ENCODE measurements around the gene PNKD.

Gene PNKD

GRCh38 chr2:218374795-218375194 is 104.5 kb downstream of the PNKD start:
- H3K4me3 ChIP-seq (ENCODE audit: low read depth, low read length): no peak overlapping the region
- no peak for TF ChIP-seq MAX (IDR thresholded peaks at IDR 0.05; ENCODE audit: low read depth, low read length)
- TF ChIP-seq CTCF (IDR thresholded peaks at IDR 0.05; ENCODE audit: low read depth, low read length): no peak
- no peak for TF ChIP-seq MYC (IDR thresholded peaks at IDR 0.05; ENCODE audit: low read depth, low read length)
- TF ChIP-seq POLR2A (IDR thresholded peaks at IDR 0.05; ENCODE audit: extremely low read depth, insufficient read length): no peak
- DNase-seq (ENCODE audit: low read depth): no peak

GRCh38 chr2:218375212-218375611 is 104.9 kb downstream of the PNKD start:
- TF ChIP-seq MYC (IDR thresholded peaks at IDR 0.05; ENCODE audit: low read depth, low read length): no peak
- TF ChIP-seq POLR2A (IDR thresholded peaks at IDR 0.05; ENCODE audit: extremely low read depth, insufficient read length): no peak
- TF ChIP-seq MAX (IDR thresholded peaks at IDR 0.05; ENCODE audit: low read depth, low read length): no peak
- no peak for TF ChIP-seq CTCF (IDR thresholded peaks at IDR 0.05; ENCODE audit: low read depth, low read length)
- H3K4me3 ChIP-seq (ENCODE audit: low read depth, low read length): no peak overlapping the region
- no peak for DNase-seq (ENCODE audit: low read depth)

GRCh38 chr2:218378053-218378452 is 107.7 kb downstream of the PNKD start:
- TF ChIP-seq POLR2A (IDR thresholded peaks at IDR 0.05; ENCODE audit: extremely low read depth, insufficient read length) (no peak), MYC (IDR thresholded peaks at IDR 0.05; ENCODE audit: low read depth, low read length) (no peak), MAX (IDR thresholded peaks at IDR 0.05; ENCODE audit: low read depth, low read length) (no peak), CTCF (IDR thresholded peaks at IDR 0.05; ENCODE audit: low read depth, low read length) (no peak)
- peak; percentile 42 for DNase-seq (ENCODE audit: low read depth)
- H3K4me3 ChIP-seq (ENCODE audit: low read depth, low read length): no peak overlapping the region

DNA sequence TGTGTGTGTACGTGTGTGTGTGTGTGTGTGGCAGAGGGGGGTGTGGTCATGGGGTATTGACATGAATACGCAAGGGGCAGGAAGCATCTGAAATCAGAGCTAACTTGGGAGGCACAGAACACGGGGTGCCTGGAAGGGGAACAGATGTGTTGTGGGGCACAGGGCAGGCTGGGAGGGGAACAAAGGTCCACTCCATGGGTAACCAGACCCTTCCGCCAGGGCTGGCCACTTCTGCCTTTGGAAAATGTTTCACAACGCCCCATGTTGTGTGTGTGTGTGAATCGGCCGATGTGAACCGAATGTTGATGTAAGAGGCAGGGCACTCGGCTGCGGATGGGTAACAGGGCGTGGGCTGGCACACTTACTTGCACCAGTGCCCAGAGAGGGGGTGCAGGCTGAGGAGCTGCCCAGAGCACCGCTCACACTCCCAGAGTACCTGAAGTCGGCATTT is 111.6 kb downstream of the PNKD start, which contains the start of gene SLC11A1:
SLC11A1 (plus strand) TSS at position 358 of the 451 bp plus-strand sequence. CDS start 96 bp downstream, outside the sequence.
- no peak within 1 kb of the TSS for H3K4me3 ChIP-seq (ENCODE audit: low read depth, low read length)
- no peak for TF ChIP-seq CTCF (IDR thresholded peaks at IDR 0.05; ENCODE audit: low read depth, low read length)
- TF ChIP-seq MYC (IDR thresholded peaks at IDR 0.05; ENCODE audit: low read depth, low read length): no peak
- TF ChIP-seq POLR2A (IDR thresholded peaks at IDR 0.05; ENCODE audit: extremely low read depth, insufficient read length): no peak
- no peak for TF ChIP-seq MAX (IDR thresholded peaks at IDR 0.05; ENCODE audit: low read depth, low read length)
- no peak for DNase-seq (ENCODE audit: low read depth)

DNA sequence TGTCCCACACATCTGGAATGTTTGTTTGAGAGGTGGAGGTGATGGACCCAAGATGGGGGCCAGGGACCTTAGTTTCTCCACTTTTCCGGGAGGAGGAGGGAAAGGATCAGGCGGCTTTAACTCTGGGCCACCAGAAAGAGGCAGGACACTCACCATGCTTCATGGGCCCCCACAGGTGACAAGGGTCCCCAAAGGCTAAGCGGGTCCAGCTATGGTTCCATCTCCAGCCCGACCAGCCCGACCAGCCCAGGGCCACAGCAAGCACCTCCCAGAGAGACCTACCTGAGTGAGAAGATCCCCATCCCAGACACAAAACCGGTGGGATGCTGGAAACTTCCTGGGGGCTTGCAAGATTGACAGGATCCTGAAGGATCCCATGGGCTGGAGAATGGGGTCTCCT is 112.5 kb downstream of the PNKD start:
- no peak for DNase-seq (ENCODE audit: low read depth)
- TF ChIP-seq CTCF (IDR thresholded peaks at IDR 0.05; ENCODE audit: low read depth, low read length) (no peak), POLR2A (IDR thresholded peaks at IDR 0.05; ENCODE audit: extremely low read depth, insufficient read length) (no peak), MAX (IDR thresholded peaks at IDR 0.05; ENCODE audit: low read depth, low read length) (no peak)
- no peak overlapping the region for H3K4me3 ChIP-seq (ENCODE audit: low read depth, low read length)

Data from NB4 (cell line).